ENCODE results near the gene POU2F2.
"Not testable (repeated sequence)": the region's sequence is repeated elsewhere in the genome, so short reads cannot be mapped to it uniquely, and the experiment has no call there.

Gene POU2F2

GRCh38 chr19:42053037-42053935 lies 79.0 kb downstream of the POU2F2 start:
- no peak for DNase-seq

- no peak for DNase-seq
Observed at GRCh38 chr19:42052241-42052863, 79.9 kb downstream of the POU2F2 start.

GRCh38 chr19:42051166-42052115 lies 80.8 kb downstream of the POU2F2 start:
- DNase-seq = no peak

DNA sequence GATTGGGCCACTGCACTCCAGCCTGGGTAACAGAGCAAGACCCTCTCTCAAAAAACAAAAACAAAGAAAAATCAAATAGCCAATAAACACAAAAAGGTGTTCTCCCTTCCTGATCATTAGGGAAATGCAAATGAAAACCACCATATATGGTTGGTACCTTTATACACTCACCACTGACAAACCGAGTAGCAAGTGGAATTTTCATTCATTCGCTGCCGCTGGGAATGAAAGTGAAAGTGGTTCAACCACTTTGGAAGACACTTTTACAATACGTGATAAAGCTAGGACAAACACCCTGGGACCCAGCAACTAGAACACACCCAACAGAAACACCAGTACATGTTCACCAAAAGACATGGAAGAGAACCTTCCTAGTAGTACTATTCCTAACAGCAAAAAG lies 83.3 kb downstream of the POU2F2 start:
- DNase-seq = no peak

DNA sequence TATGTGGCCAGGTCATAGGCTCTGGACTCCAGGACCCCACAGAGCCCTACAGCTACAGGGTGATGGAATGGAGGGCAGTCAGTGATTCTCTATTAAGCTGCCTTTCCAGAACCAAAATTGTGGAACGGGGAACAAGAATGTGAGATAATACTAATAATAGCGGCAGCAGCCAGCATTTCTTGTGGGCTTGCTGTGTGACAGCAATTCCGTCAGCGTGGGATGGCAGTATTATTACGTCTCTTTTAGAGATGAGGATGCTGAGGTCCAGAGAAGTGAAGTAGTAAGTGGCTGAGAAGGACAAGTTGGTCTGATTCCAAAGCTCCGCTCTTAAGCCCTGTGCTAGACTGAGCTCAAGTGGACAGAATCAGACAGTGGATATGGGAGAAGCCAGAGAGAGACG lies 86.7 kb downstream of the POU2F2 start:
- DNase-seq = no peak

GRCh38 chr19:42042455-42043170 lies 89.6 kb downstream of the POU2F2 start:
- no peak for DNase-seq

DNA sequence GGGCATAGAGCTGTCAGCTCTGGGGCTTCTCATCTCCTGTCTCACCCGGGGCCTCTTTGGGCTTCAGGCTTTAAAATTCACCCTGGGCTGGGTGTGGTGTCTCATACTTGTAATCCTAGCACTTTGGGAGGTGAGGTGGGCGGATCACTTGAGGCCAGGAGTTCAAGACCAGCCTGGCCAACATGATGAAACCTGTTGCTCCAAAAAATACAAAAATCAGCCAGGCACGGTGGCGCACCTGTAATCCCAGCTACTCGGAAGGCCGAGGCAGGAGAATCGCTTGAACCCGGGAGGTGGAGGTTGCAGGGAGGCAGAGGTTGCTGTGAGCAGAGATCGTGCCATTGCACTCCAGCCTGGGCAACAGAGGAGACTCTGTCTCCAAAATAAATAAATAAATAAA lies 91.8 kb downstream of the POU2F2 start:
- not testable (repeated sequence) for DNase-seq

- DNase-seq = no peak
Observed at GRCh38 chr19:42040031-42040430, 92.2 kb downstream of the POU2F2 start.

GRCh38 chr19:42038666-42039065 lies 93.6 kb downstream of the POU2F2 start:
- no peak for DNase-seq

DNA sequence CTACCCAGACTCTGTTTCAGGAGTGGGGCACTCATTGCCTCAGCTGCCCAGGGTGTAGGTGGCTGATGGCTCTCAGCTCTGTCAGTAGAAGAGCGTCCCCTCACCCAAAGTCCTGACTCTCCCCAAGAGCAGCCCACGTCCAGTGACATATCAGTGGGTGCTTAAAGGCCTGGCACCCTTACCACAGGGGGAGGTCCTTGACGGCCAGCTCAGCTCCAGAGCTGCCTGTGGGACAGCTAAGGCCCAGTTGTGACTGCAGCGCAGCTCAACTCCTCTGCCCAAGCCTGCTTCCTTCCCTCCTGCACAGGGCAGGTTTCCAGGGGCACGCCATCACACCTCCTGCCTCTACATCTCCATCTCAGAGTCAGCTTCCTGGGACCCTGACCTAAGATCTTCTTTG lies 94.6 kb downstream of the POU2F2 start:
- DNase-seq = no peak
